Kidney epithelial cell (primary cell): ENCODE measurements around the gene GALM. TPM values are rescaled to one million over a fixed set of nuclear protein-coding genes. Genes with fewer than 3 reads are reported as not detected.

Experiments
- DNase-seq: peaks from one replicate; pipeline ENCODE4 v3.0.0-alpha.2; 2010; ENCODE audit warnings: low read depth
- H3K27me3 ChIP-seq: 2 replicates; pipeline ENCODE4 v1.6.0; 2011; ENCODE audit warnings: low read length; ENCODE audit not compliant: control insufficient read depth, insufficient read depth
- H3K36me3 ChIP-seq: 2 replicates; pipeline ENCODE4 v1.5.1; 2011; ENCODE audit warnings: low read length; ENCODE audit not compliant: control insufficient read depth, insufficient read depth
- H3K4me3 ChIP-seq: 2 replicates; pipeline ENCODE4 v1.5.1; 2011; ENCODE audit warnings: low read depth, mild to moderate bottlenecking, control low read depth, low read length
- total RNA-seq: library from RNA; depleted of rRNA; stranded (reverse); fragments of >200 nt; gene quantifications from 2 replicates; pipeline ENCODE4 v1.2.3, GENCODE V29; 2015
- TF ChIP-seq, protein P1 (sequence below): IDR thresholded peaks from 2 replicates; pipeline ENCODE4 v1.5.1; 2011; ENCODE audit warnings: mild to moderate bottlenecking, moderate library complexity, low read length, control low read depth, inconsistent platforms; ENCODE audit not compliant: insufficient read depth, poor library complexity, severe bottlenecking

The GALM gene
- total RNA-seq, 1 donor from 2014 or later: 10.1 TPM

DNA sequence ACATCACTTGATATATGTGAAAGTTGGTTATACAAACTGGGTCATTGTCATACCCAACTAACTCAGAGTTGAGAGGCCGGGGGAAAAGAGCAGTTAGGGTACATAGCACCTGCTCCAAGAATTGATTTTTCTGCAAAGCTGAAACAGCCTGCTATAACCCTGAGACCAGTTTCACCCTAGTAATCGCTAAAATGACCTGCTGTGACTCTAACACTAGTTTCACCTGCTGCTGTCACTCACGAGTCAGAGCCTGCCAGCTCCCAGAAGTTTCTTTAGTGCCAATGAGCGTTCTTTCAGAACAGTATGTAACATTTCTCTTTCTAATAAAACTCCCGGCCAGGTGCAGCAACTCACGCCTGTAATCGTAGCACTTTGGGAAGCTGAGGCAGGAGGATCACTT is 57.3 kb downstream of the GALM start:
- H3K36me3 ChIP-seq: no peaks in the 10 kb centered on the region
- H3K4me3 ChIP-seq: no peak overlapping the region
- TF ChIP-seq, protein P1, sequence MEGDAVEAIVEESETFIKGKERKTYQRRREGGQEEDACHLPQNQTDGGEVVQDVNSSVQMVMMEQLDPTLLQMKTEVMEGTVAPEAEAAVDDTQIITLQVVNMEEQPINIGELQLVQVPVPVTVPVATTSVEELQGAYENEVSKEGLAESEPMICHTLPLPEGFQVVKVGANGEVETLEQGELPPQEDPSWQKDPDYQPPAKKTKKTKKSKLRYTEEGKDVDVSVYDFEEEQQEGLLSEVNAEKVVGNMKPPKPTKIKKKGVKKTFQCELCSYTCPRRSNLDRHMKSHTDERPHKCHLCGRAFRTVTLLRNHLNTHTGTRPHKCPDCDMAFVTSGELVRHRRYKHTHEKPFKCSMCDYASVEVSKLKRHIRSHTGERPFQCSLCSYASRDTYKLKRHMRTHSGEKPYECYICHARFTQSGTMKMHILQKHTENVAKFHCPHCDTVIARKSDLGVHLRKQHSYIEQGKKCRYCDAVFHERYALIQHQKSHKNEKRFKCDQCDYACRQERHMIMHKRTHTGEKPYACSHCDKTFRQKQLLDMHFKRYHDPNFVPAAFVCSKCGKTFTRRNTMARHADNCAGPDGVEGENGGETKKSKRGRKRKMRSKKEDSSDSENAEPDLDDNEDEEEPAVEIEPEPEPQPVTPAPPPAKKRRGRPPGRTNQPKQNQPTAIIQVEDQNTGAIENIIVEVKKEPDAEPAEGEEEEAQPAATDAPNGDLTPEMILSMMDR: no peak
- no peak for DNase-seq
- peaks cover 2% of the 10 kb centered on the region for H3K27me3 ChIP-seq

- TF ChIP-seq, protein P1: no peak
- no peak for DNase-seq
- H3K36me3 ChIP-seq: no peaks in the 10 kb centered on the region
- H3K4me3 ChIP-seq: no peak overlapping the region
- H3K27me3 ChIP-seq: peaks cover 2% of the 10 kb centered on the region
Measured at GRCh38 chr2:38727661-38728060, 61.7 kb downstream of the GALM start.

DNA sequence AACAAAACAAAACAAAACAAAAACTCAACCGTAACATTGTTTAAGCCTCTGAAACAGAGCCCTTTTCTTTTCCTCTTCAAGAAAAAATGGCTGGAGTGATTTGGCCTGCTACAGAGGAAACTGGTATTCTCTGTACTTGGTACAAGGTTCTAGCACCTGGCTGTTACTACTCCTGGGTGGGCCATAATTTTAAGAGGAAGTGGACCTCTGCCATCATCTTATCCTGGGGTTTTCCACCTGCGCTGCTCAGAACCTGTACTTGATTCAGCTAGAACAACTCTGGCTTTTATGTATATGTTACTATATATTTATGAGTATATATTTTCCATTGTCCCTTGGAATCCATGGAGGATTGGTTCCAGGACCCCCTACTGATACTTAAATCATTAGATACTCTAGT is 62.8 kb downstream of the GALM start:
- no peak overlapping the region for H3K4me3 ChIP-seq
- no peaks in the 10 kb centered on the region for H3K36me3 ChIP-seq
- no peak for DNase-seq
- no peaks in the 10 kb centered on the region for H3K27me3 ChIP-seq
- TF ChIP-seq, protein P1: no peak

DNA sequence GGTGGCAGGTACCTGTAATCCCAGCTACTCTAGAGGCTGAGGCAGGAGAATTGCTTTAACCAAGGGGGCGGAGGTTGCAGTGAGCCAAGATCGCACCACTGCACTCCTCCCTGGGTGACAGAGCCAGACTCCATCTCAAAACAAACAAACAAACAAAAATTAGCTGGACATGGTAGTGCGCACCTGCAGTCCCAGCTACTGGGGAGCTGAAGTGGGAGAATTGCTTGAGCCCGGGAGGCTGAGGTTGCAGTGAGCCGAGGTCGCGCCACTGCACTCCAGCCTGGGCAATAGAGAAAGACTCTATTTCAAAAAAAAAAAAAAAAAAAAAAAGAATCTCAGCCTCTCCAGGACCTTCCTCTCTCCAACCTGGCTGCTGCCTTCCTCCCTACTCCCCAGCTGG is 65.2 kb downstream of the GALM start:
- TF ChIP-seq, protein P1: no peak
- no peak for DNase-seq
- Histone ChIP-seq H3K4me3 (no peak overlapping the region), H3K36me3 (no peaks in the 10 kb centered on the region), H3K27me3 (no peaks in the 10 kb centered on the region)

- no peaks in the 10 kb centered on the region for H3K27me3 ChIP-seq
- H3K36me3 ChIP-seq: no peaks in the 10 kb centered on the region
- no peak overlapping the region for H3K4me3 ChIP-seq
- TF ChIP-seq, protein P1: no peak
- no peak for DNase-seq
Measured at GRCh38 chr2:38731684-38732221, 65.8 kb downstream of the GALM start.

- no peak overlapping the region for H3K4me3 ChIP-seq
- no peak for DNase-seq
- no peaks in the 10 kb centered on the region for H3K27me3 ChIP-seq
- TF ChIP-seq, protein P1: no peak
- H3K36me3 ChIP-seq: no peaks in the 10 kb centered on the region
Measured at GRCh38 chr2:38733300-38733971, 67.5 kb downstream of the GALM start.
